Breast epithelium (tissue), 3 donors: ENCODE measurements around the gene AP5Z1.

Experiments used
- CTCF ChIP-seq, 3 donors: fragments of 450-650 bp; IDR thresholded peaks; one replicate each; pipeline ENCODE4 v1.5.1; 2016 to 2017; ENCODE audit warnings: antibody characterized with exemption in 3 of 3, mild to moderate bottlenecking in 3 of 3, moderate library complexity in 3 of 3
- POLR2AphosphoS5 ChIP-seq, 3 donors: sonication (generic); formaldehyde crosslinking; IDR thresholded peaks; one replicate each; pipeline ENCODE4 v1.6.1; 2017; ENCODE audit warnings: antibody characterized with exemption in 3 of 3

- no peak for TF ChIP-seq CTCF (IDR thresholded peaks at IDR 0.05)
- TF ChIP-seq POLR2AphosphoS5 (IDR thresholded peaks at IDR 0.05): no peak
Measured at GRCh38 chr7:4803397-4804241, 28.2 kb downstream of the AP5Z1 start.
